Islet of Langerhans (tissue), 1 donor: Measurements from ENCODE around the gene CLCNKB.
"Not testable (repeated sequence)": the region's sequence is repeated elsewhere in the genome, so short reads cannot be mapped to it uniquely, and the experiment has no call there.

ENCODE experiments used
- FAIRE-seq: peaks from one replicate; lab custom pipeline; 2011; peaks lifted over from hg19 to GRCh38; lab: Jason Lieb, UNC

CLCNKB gene

GRCh38 chr1:16033103-16033632 lies 10.4 kb upstream of the CLCNKB start:
- not testable (repeated sequence) for FAIRE-seq

- FAIRE-seq: not testable (repeated sequence)
Measured at GRCh38 chr1:16036461-16036860, 7.1 kb upstream of the CLCNKB start.

- FAIRE-seq: no peak
Measured at GRCh38 chr1:16038620-16038912, 5.0 kb upstream of the CLCNKB start.

- not testable (repeated sequence) for FAIRE-seq
Measured at GRCh38 chr1:16039871-16040270, 3.7 kb upstream of the CLCNKB start.

- FAIRE-seq: no peak
Measured at GRCh38 chr1:16041200-16041599, 2.4 kb upstream of the CLCNKB start.

- FAIRE-seq: no peak
Measured at GRCh38 chr1:16042096-16042495, 1.5 kb upstream of the CLCNKB start.

GRCh38 chr1:16042654-16043053 lies 928 bp upstream of the CLCNKB start:
- not testable (repeated sequence) for FAIRE-seq

- no peak for FAIRE-seq
Measured at GRCh38 chr1:16043950-16044349, 368 bp downstream of the CLCNKB start.

- FAIRE-seq: no peak
Measured at GRCh38 chr1:16046842-16047241, 3.3 kb downstream of the CLCNKB start.

- no peak for FAIRE-seq
Measured at GRCh38 chr1:16047791-16048475, 4.4 kb downstream of the CLCNKB start.

- no peak for FAIRE-seq
Measured at GRCh38 chr1:16048573-16049189, 5.1 kb downstream of the CLCNKB start.

GRCh38 chr1:16050328-16050727 lies 6.7 kb downstream of the CLCNKB start:
- FAIRE-seq: no peak

GRCh38 chr1:16051039-16051438 lies 7.5 kb downstream of the CLCNKB start:
- no peak for FAIRE-seq

GRCh38 chr1:16051949-16052348 lies 8.4 kb downstream of the CLCNKB start:
- not testable (repeated sequence) for FAIRE-seq

- FAIRE-seq: no peak
Measured at GRCh38 chr1:16053781-16054502, 10.4 kb downstream of the CLCNKB start.

- no peak for FAIRE-seq
Measured at GRCh38 chr1:16054598-16055540, 11.3 kb downstream of the CLCNKB start.

GRCh38 chr1:16055613-16056520 lies 12.3 kb downstream of the CLCNKB start:
- FAIRE-seq: no peak

- FAIRE-seq: not testable (repeated sequence)
Measured at GRCh38 chr1:16056521-16056912, 12.9 kb downstream of the CLCNKB start.

- FAIRE-seq: not testable (repeated sequence)
Measured at GRCh38 chr1:16057314-16057915, 13.8 kb downstream of the CLCNKB start.

GRCh38 chr1:16058394-16059120 lies 15.0 kb downstream of the CLCNKB start:
- not testable (repeated sequence) for FAIRE-seq
